ENCODE results near the gene WFIKKN1. TPM values are rescaled to one million over a fixed set of nuclear protein-coding genes. Genes with fewer than 3 reads are reported as not detected.

The WFIKKN1 gene
- total and polyA plus RNA-seq, 2 of the 4 experiments (the other 2 are of a cell fraction), result 0.10 TPM; not detected in 1

- dilution Hi-C loops (cut with HindIII; ENCODE audit: low sequenced_read_pairs, unreplicated experiment), result no loop called here
- CTCF ChIA-PET, result no interaction called here
- Histone ChIP-seq H2BK20ac (ENCODE audit: low read depth, low read length) (no peak overlapping the region), H2BK5ac (ENCODE audit: low read depth, low read length, poor library complexity, severe bottlenecking) (no peak overlapping the region), H4K20me1 (ENCODE audit: insufficient read depth, low read length) (peaks cover 54% of the 10 kb centered on the region), H3K4me3 (ENCODE audit: insufficient read depth, low read depth, low read length) (no peak overlapping the region), H3K14ac (replicated peaks; ENCODE audit: low read depth, low read length) (no peak overlapping the region), H3K27me3 (ENCODE audit: control insufficient read depth, insufficient read depth, low read length) (no peaks in the 10 kb centered on the region), H2AFZ (replicated peaks; ENCODE audit: low read length, poor library complexity) (no peak overlapping the region), H3K4me1 (ENCODE audit: control insufficient read depth, insufficient read depth, low read length) (peaks cover 2% of the 10 kb centered on the region; the same call in 1 of the 2 replicates), H3K9me3 (ENCODE audit: control insufficient read depth, insufficient read depth, low read length) (no peaks in the 10 kb centered on the region), H2BK120ac (ENCODE audit: low read depth, low read length) (no peak overlapping the region), H2AK9ac (replicated peaks; ENCODE audit: low read depth, low read length, poor library complexity) (no peak overlapping the region), H3K9me1 (ENCODE audit: insufficient read depth, low read length) (peaks cover 6% of the 10 kb centered on the region; the same call in 1 of the 2 replicates), H3K56ac (ENCODE audit: extremely low read depth, insufficient read depth, low read length) (no peak overlapping the region), H3K4me2 (ENCODE audit: low read depth, low read length) (no peak overlapping the region), H3K23ac (ENCODE audit: low read depth, low read length) (no peak overlapping the region), H3K9ac (ENCODE audit: low read depth, low read length) (no peak overlapping the region), H4K91ac (ENCODE audit: insufficient read depth, low read depth, low read length) (no peak overlapping the region), H3K4ac (ENCODE audit: low read depth, low read length) (no peak overlapping the region), H2AK5ac (ENCODE audit: low read depth, low read length) (no peak overlapping the region), H4K8ac (ENCODE audit: low read depth in 2 of 2, low read length in 2 of 2) (no peak overlapping the region), H3K27ac (ENCODE audit: insufficient read depth, low read length) (no peak overlapping the region), H3K79me1 (ENCODE audit: low read depth in 1 of 2, low read length in 2 of 2) (peaks cover 19 to 85% of the 10 kb centered on the region in 2 experiments; a peak in 3 of 4 replicates), H3K18ac (ENCODE audit: low read depth, low read length) (no peak overlapping the region), H4K5ac (ENCODE audit: low read depth, low read length) (no peak overlapping the region), H3K36me3 (ENCODE audit: control insufficient read depth, insufficient read depth, low read length) (peaks cover 8% of the 10 kb centered on the region; the same call in 1 of the 2 replicates), H2BK15ac (ENCODE audit: low read depth, low read length) (no peak overlapping the region)
- BruUV-seq (replicated peaks), result no TSS peak
- no peak for TF ChIP-seq SMC3 (IDR thresholded peaks at IDR 0.05; ENCODE audit: low read depth, low read length)
- TF ChIP-seq CTCF (conservative IDR thresholded peaks at IDR 0.05; ENCODE audit: low read depth, low read length), result no peak
- TF ChIP-seq MAZ (IDR thresholded peaks at IDR 0.05; ENCODE audit: borderline replicate concordance, low read depth, low read length), result no peak
- TF ChIP-seq RCOR1 (IDR thresholded peaks at IDR 0.05; ENCODE audit: insufficient replicate concordance, low read length), result no peak
- TF ChIP-seq RFX5 (IDR thresholded peaks at IDR 0.05; ENCODE audit: low read depth, low read length), result no peak
- TF ChIP-seq CHD1 (IDR thresholded peaks at IDR 0.05; ENCODE audit: low read depth, low read length), result no peak
- TF ChIP-seq NFE2L2 (IDR thresholded peaks at IDR 0.05; ENCODE audit: low read depth, low read length), result no peak
- no peak for TF ChIP-seq USF2 (IDR thresholded peaks at IDR 0.05; ENCODE audit: low read depth, low read length)
- no peak for TF ChIP-seq FOS (IDR thresholded peaks at IDR 0.05; ENCODE audit: low read depth, low read length)
- TF ChIP-seq POLR2A (IDR thresholded peaks at IDR 0.05; ENCODE audit: low read depth, low read length), result no peak
- TF ChIP-seq MXI1 (IDR thresholded peaks at IDR 0.05; ENCODE audit: borderline replicate concordance, low read depth, low read length), result no peak
- no peak for TF ChIP-seq MAFK (IDR thresholded peaks at IDR 0.05; ENCODE audit: low read depth, low read length)
- TF ChIP-seq RAD21 (IDR thresholded peaks at IDR 0.05; ENCODE audit: low read length), result no peak
- TF ChIP-seq ELK1 (IDR thresholded peaks at IDR 0.05; ENCODE audit: borderline replicate concordance, low read depth, low read length), result no peak
- no peak for TF ChIP-seq BHLHE40 (IDR thresholded peaks at IDR 0.05; ENCODE audit: low read depth, low read length)
- POLR2A ChIA-PET (ENCODE audit: unreplicated experiment), result no interaction called here
- intact Hi-C loops (cut with micrococcal nuclease), result no loop called here
- 93% methylated on average over 32 of the region's 34 CpGs; no CpG with 5 or more reads in 1 of the 2 experiments for WGBS, 2 experiments (ENCODE audit: extremely low coverage in 2 of 2, insufficient read length in 1 of 2)
- DNase-seq (no peak), ATAC-seq (ENCODE audit: low read depth) (no peak)
- in situ Hi-C loops (cut with MboI; ENCODE audit: low sequenced_read_pairs), result no loop called here
These were observed 34.6 kb upstream of the WFIKKN1 start for GRCh38 chr16:595942-596735.
